Vagina (tissue), 2 donors: ENCODE results near the gene NFIA. TPM values are rescaled to one million over a fixed set of nuclear protein-coding genes. Genes with fewer than 3 reads are reported as not detected.

Experiments
- DNase-seq, 2 donors: peaks; one replicate each; pipeline ENCODE4 v3.0.0-alpha.2; 2017; ENCODE audit errors: extremely low spot score in 2 of 2
- H3K27ac ChIP-seq: fragments of 200-600 bp; sonication (generic); one replicate; pipeline ENCODE4 v1.5.1; 2019
- H3K27me3 ChIP-seq: fragments of 200-600 bp; sonication (generic); one replicate; pipeline ENCODE4 v1.5.1; 2019
- H3K36me3 ChIP-seq, 2 donors: fragments of 200-600 bp; sonication (generic); one replicate each; pipeline ENCODE4 v1.5.1; 2017 to 2019
- H3K4me1 ChIP-seq: fragments of 200-600 bp; sonication (generic); one replicate; pipeline ENCODE4 v1.5.1; 2019
- H3K4me3 ChIP-seq, 2 donors: fragments of 200-600 bp; sonication (generic); 1 replicate in 1 of 2; 2 replicates in 1 of 2; pipeline ENCODE4 v1.5.1; 2016 to 2019
- H3K9me3 ChIP-seq: fragments of 200-600 bp; sonication (generic); one replicate; pipeline ENCODE4 v1.5.1; 2019
- CTCF ChIP-seq, 3 experiments: fragments of 450-650 bp in 2 of 3; fragments of 200-600 bp in 1 of 3; sonication (generic) in 1 of 3; IDR thresholded peaks; one replicate each; pipeline ENCODE4 v1.5.1; 2017 to 2019; ENCODE audit warnings: antibody characterized with exemption in 3 of 3, mild to moderate bottlenecking in 2 of 3, moderate library complexity in 2 of 3
- POLR2A ChIP-seq, 2 donors: fragments of 450-650 bp; IDR thresholded peaks; one replicate each; pipeline ENCODE4 v1.6.1; 2017; ENCODE audit warnings: antibody characterized with exemption in 2 of 2, mild to moderate bottlenecking in 2 of 2, moderate library complexity in 2 of 2
- POLR2AphosphoS5 ChIP-seq, 2 donors: sonication (generic); formaldehyde crosslinking; IDR thresholded peaks; one replicate each; pipeline ENCODE4 v1.9.0; 2017; ENCODE audit warnings: antibody characterized with exemption in 2 of 2, mild to moderate bottlenecking in 2 of 2, low read depth in 1 of 2; ENCODE audit not compliant: insufficient read depth in 1 of 2
- intact Hi-C: fragments of 100-400 bp; cut with DNase I; formaldehyde crosslinking; loops from one replicate; pipeline ENCODE4 v1.15.1; 2023
- total RNA-seq: library from RNA; depleted of rRNA; stranded (reverse); fragments of >200 nt; gene quantifications from one replicate; pipeline ENCODE4 v1.2.3, GENCODE V29; 2016

NFIA gene
- total RNA-seq, 1 donor from 2014 or later = 59.2 TPM

GRCh38 chr1:61487801-61488200 is 405.4 kb downstream of the NFIA start:
- intact Hi-C loops = no loop called here
- DNase-seq = no peak
- Histone ChIP-seq H3K27me3 (no peaks in the 10 kb centered on the region), H3K27ac (no peak overlapping the region), H3K36me3 (no peaks in the 10 kb centered on the region), H3K4me3 (no peak overlapping the region), H3K9me3 (no peaks in the 10 kb centered on the region), H3K4me1 (peaks cover 5% of the 10 kb centered on the region)
- TF ChIP-seq POLR2A (IDR thresholded peaks at IDR 0.05) (no peak), POLR2AphosphoS5 (IDR thresholded peaks at IDR 0.05; ENCODE audit: insufficient read depth in 1 of 2, low read depth in 1 of 2) (no peak), CTCF (IDR thresholded peaks at IDR 0.05) (no peak)

- Histone ChIP-seq H3K4me1 (peaks cover 5% of the 10 kb centered on the region), H3K36me3 (no peaks in the 10 kb centered on the region), H3K4me3 (no peak overlapping the region), H3K27me3 (no peaks in the 10 kb centered on the region), H3K27ac (no peak overlapping the region), H3K9me3 (no peaks in the 10 kb centered on the region)
- intact Hi-C loops = no loop called here
- TF ChIP-seq POLR2A (IDR thresholded peaks at IDR 0.05) = no peak
- no peak for TF ChIP-seq POLR2AphosphoS5 (IDR thresholded peaks at IDR 0.05; ENCODE audit: insufficient read depth in 1 of 2, low read depth in 1 of 2)
- no peak for TF ChIP-seq CTCF (IDR thresholded peaks at IDR 0.05)
- no peak for DNase-seq
These were observed 408.6 kb downstream of the NFIA start for GRCh38 chr1:61490924-61491323.

GRCh38 chr1:61491497-61491896 is 409.1 kb downstream of the NFIA start:
- intact Hi-C loops = no loop called here
- Histone ChIP-seq H3K4me3 (no peak overlapping the region), H3K36me3 (no peaks in the 10 kb centered on the region), H3K27ac (no peak overlapping the region), H3K9me3 (no peaks in the 10 kb centered on the region), H3K27me3 (no peaks in the 10 kb centered on the region), H3K4me1 (peaks cover 5% of the 10 kb centered on the region)
- DNase-seq = no peak
- TF ChIP-seq POLR2A (IDR thresholded peaks at IDR 0.05) (no peak), POLR2AphosphoS5 (IDR thresholded peaks at IDR 0.05; ENCODE audit: insufficient read depth in 1 of 2, low read depth in 1 of 2) (no peak), CTCF (IDR thresholded peaks at IDR 0.05) (no peak)

- TF ChIP-seq POLR2AphosphoS5 (IDR thresholded peaks at IDR 0.05; ENCODE audit: insufficient read depth in 1 of 2, low read depth in 1 of 2) = no peak
- no peak for TF ChIP-seq POLR2A (IDR thresholded peaks at IDR 0.05)
- Histone ChIP-seq H3K27me3 (no peaks in the 10 kb centered on the region), H3K4me1 (peaks cover 11% of the 10 kb centered on the region), H3K4me3 (no peak overlapping the region), H3K27ac (no peak overlapping the region), H3K36me3 (no peaks in the 10 kb centered on the region), H3K9me3 (no peaks in the 10 kb centered on the region)
- intact Hi-C loops = no loop called here
- no peak for DNase-seq
These were observed 411.6 kb downstream of the NFIA start for GRCh38 chr1:61494000-61494399.

GRCh38 chr1:61496501-61496900 is 414.1 kb downstream of the NFIA start:
- Histone ChIP-seq H3K4me3 (no peak overlapping the region), H3K9me3 (no peaks in the 10 kb centered on the region), H3K4me1 (peaks cover 7% of the 10 kb centered on the region), H3K27me3 (no peaks in the 10 kb centered on the region), H3K27ac (no peak overlapping the region), H3K36me3 (no peaks in the 10 kb centered on the region)
- no peak for TF ChIP-seq POLR2A (IDR thresholded peaks at IDR 0.05)
- no peak for DNase-seq
- intact Hi-C loops = no loop called here

- intact Hi-C loops = no loop called here
- peak overlapping the region; percentile 17 for H3K27ac ChIP-seq
- H3K4me1 ChIP-seq = peaks cover 7% of the 10 kb centered on the region
- no peak for DNase-seq
- H3K9me3 ChIP-seq = no peaks in the 10 kb centered on the region
- TF ChIP-seq CTCF (IDR thresholded peaks at IDR 0.05) (no peak), POLR2A (IDR thresholded peaks at IDR 0.05) (no peak), POLR2AphosphoS5 (IDR thresholded peaks at IDR 0.05; ENCODE audit: insufficient read depth in 1 of 2, low read depth in 1 of 2) (no peak)
- no peaks in the 10 kb centered on the region for H3K27me3 ChIP-seq
- H3K4me3 ChIP-seq = no peak overlapping the region
- H3K36me3 ChIP-seq = no peaks in the 10 kb centered on the region
These were observed 414.7 kb downstream of the NFIA start for GRCh38 chr1:61497013-61497412.
